ENCODE data around the gene SEMA5B. TPM values are rescaled to one million over a fixed set of nuclear protein-coding genes. Genes with fewer than 3 reads are reported as not detected.

SEMA5B gene
- total and polyA plus RNA-seq, 12 donors, result 0.35 to 4.3 (median 1.8) TPM

DNA sequence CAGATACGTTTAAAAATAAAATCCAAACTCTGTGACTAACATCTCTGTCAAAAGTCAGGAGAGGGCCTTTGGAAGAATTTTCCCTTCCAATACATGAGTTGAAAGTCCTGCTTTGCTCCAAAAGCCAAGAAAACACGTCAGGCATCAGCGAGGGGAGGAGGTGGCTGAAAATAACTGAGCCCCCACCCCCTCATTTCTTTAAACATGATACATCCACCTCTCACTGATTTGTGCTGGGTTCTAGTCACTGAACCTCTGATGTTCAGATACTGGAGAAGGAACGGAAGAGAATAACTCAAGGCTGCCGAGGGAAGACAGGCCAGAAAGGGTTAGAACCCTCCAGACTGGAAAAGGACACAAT, 9.4 kb upstream of the SEMA5B start:
- Histone ChIP-seq H3K9me3 (replicated peaks in 1 of 3) (no peaks in the 10 kb centered on the region), H3K4me1 (replicated peaks in 1 of 2) (peaks cover 0 to 14% of the 10 kb centered on the region in 2 donors), H3K27ac (no peak overlapping the region), H3K36me3 (replicated peaks in 1 of 2) (no peaks in the 10 kb centered on the region), H3K27me3 (no peaks in the 10 kb centered on the region), H3K4me3 (no peak overlapping the region)
- DNase-seq, result no peak
- TF ChIP-seq POLR2A (IDR thresholded peaks at IDR 0.05), result no peak
- TF ChIP-seq CTCF (IDR thresholded peaks at IDR 0.05), result no peak
- WGBS, 4 donors, result 60 to 86% (median 70%) methylated on average over 5 of the region's 5 CpGs
- intact Hi-C loops (cut with DNase I), result no loop called here

GRCh38 chr3:123036352-123037014, 8.9 kb upstream of the SEMA5B start:
- no peaks in the 10 kb centered on the region for H3K36me3 ChIP-seq (replicated peaks in 1 of 2)
- no peak overlapping the region for H3K27ac ChIP-seq
- WGBS, 4 donors, result 41 to 56% (median 44%) methylated on average over 8 of the region's 8 CpGs
- peaks cover 0 to 14% of the 10 kb centered on the region in 2 donors for H3K4me1 ChIP-seq (replicated peaks in 1 of 2)
- no peaks in the 10 kb centered on the region for H3K9me3 ChIP-seq (replicated peaks in 1 of 3)
- H3K4me3 ChIP-seq, result no peak overlapping the region
- no peaks in the 10 kb centered on the region for H3K27me3 ChIP-seq
- DNase-seq, result peak in 4 of 7 donors; percentile 31 to 57 (median 46)
- TF ChIP-seq CTCF (IDR thresholded peaks at IDR 0.05), result no peak
- intact Hi-C loops (cut with DNase I), result no loop called here

DNA sequence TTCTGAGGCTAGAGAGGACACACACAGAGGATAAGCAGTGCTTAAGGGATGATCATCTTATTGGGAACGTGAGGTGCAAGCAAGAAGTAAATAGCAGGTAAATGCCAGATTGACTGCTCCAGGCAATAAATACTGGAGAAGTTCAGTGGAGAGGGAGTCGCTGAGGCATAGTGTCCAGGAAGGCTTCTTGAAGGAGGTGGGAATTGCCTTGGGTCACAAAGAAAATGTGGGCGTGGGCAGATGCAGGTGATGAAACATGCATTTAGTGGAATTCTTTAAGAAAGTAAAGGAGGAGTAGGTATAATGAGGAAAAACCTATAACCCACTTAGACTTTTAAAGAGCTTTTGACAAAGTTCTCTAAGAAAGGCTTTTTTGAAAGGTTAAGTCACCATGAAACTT, 7.4 kb upstream of the SEMA5B start:
- no peak overlapping the region for H3K4me3 ChIP-seq
- H3K36me3 ChIP-seq (replicated peaks in 1 of 2), result no peaks in the 10 kb centered on the region
- intact Hi-C loops (cut with DNase I), result no loop called here
- H3K9me3 ChIP-seq (replicated peaks in 1 of 3), result no peaks in the 10 kb centered on the region
- peaks cover 0 to 14% of the 10 kb centered on the region in 2 donors for H3K4me1 ChIP-seq (replicated peaks in 1 of 2)
- no peak overlapping the region for H3K27ac ChIP-seq
- no peak for TF ChIP-seq CTCF (IDR thresholded peaks at IDR 0.05)
- TF ChIP-seq POLR2A (IDR thresholded peaks at IDR 0.05), result no peak
- no peaks in the 10 kb centered on the region for H3K27me3 ChIP-seq
- WGBS, 4 donors, result 80 to 96% (median 91%) methylated on average over 3 of the region's 3 CpGs
- DNase-seq, result no peak

DNA sequence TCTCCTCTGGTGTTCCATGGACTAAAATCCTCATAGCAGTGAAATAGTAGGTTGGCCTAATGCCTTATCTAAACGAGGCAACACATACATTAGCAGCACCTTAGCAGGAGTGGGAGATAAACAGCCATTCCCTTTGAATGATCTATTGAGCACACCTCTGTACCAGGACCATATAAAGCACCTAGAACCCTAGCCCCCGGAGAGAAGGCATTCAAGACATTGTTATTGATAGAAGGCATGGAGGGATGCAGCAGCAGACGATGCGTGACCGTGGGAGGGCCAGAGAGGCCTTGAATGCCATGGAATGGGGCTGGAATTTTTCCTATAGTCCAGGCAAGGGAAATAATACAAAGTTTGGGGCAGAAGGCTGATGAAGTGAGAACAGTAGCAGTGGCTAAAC, 6.6 kb upstream of the SEMA5B start:
- intact Hi-C loops (cut with DNase I), result no loop called here
- Histone ChIP-seq H3K4me1 (replicated peaks in 1 of 2) (peaks cover 0 to 14% of the 10 kb centered on the region in 2 donors), H3K27me3 (no peaks in the 10 kb centered on the region), H3K27ac (no peak overlapping the region), H3K4me3 (no peak overlapping the region), H3K9me3 (replicated peaks in 1 of 3) (no peaks in the 10 kb centered on the region), H3K36me3 (replicated peaks in 1 of 2) (no peaks in the 10 kb centered on the region)
- DNase-seq, result no peak
- 83 to 87% (median 86%) methylated on average over 5 of the region's 5 CpGs for WGBS, 4 donors
- TF ChIP-seq POLR2A (IDR thresholded peaks at IDR 0.05) (no peak), CTCF (IDR thresholded peaks at IDR 0.05) (no peak)
